Stimulated activated CD8-positive, alpha-beta memory T cell treated with anti-CD3 and anti-CD28 coated beads, Interleukin-4, amount 100 ng/mL, for 4 hours (primary cell): ENCODE data around the gene ANKRD13D.
A peak's percentile ranks its signal among the peaks of the same experiment; 100 is the strongest.

Experiments
- DNase-seq, 2 donors: peaks; one replicate each; pipeline ENCODE4 v3.0.0-alpha.2; 2020; ENCODE audit warnings: low read depth in 2 of 2, low spot score in 1 of 2

ANKRD13D gene

DNA sequence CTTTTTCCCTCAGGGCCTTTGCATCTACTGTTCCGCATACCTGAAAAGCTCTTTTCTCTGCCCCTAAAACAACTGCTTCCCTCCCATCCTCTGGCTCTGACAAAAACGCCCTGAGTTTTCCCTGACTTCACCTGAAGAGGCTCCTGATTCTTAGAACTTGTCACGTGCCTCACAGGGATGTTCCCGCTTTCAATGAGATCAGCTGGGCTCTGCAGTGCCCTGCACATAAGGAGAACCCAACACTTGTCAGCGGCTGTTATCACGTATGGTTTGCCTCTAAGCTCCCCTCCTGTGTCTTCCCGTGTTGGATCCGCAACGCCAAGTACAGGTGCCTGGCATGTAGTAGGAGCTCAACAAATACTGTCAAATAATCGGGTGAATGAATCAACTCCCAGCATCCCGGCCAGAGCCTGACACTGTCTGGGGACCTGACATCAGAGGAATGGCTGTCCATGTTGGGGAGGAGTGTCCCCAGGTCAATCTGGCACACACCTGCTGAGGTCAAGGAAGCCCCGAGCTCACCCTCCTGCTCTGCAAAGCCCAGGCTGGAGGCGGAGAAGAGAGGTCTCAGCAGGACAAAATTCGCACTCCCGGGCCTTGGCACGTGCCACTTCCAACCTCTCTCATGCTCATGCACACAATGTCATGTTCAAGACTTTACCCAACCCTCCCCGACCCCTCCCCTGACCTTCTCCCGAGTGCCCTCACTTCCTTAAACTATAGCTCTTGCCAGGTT, 27.0 kb upstream of the ANKRD13D start:
- no peak for DNase-seq

DNA sequence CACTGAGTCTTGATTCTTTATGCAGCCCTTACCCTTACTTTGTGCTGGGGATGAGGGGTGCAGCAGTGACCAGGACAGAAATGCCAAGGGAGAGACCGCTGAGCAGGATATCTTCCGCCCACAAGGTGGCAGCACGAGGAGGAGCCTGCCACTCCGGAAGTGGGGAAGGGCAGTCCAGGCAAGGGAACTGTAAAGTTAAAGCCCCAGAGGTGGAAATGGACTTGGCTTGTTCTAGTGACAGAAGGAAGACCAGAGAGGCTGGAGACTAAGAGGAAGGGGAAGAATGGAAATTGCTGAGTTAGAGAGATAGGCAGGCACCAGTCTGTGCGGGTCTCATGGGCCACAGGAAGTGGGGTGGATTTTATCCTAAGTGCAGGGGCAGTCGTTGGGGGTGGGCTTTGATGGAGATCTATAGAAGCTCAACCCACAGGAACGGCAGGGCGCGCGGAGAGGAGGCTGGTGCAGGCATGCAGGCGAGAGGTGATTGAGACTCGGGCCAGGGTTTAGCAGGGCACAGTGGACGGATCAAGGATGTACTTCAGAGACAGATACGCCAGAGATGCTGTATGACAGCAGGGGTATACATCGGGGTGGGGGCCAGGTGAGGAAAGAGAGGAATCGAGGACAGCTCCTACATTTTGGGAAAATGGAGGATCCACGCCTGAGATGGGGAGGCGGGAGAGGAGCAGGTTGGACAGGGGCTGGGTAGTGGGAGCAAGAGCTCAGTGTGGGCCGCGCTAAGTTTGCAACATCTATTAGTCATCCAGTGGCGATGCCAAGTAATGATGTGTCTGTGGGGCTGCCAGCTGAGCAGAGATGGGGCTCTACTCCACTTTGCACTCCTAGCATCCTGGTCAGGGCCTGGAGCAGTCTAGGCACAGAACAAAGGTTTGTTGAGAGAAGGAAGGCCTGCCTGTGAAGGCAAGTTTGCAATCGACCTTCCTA, 26.1 kb upstream of the ANKRD13D start:
- no peak for DNase-seq

DNA sequence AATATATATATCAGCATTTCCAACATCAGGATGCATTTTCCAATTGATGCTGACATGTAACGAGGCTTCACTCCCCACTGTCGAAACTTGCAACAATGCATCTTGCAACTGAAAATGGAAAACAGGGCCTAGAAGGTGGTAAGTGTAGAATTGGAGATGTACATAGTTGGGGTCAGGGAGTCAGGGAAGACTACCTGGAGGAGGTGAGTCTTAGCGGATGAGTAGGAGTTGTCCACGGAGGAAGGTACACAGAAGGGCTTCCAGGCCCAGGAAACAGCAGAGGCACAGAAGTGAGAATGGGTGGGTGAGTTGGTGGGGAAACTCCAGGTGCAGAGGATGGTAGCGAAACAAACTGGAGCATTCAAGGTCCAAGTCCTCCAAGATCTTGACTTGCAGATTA, 24.8 kb upstream of the ANKRD13D start:
- DNase-seq, result no peak

DNA sequence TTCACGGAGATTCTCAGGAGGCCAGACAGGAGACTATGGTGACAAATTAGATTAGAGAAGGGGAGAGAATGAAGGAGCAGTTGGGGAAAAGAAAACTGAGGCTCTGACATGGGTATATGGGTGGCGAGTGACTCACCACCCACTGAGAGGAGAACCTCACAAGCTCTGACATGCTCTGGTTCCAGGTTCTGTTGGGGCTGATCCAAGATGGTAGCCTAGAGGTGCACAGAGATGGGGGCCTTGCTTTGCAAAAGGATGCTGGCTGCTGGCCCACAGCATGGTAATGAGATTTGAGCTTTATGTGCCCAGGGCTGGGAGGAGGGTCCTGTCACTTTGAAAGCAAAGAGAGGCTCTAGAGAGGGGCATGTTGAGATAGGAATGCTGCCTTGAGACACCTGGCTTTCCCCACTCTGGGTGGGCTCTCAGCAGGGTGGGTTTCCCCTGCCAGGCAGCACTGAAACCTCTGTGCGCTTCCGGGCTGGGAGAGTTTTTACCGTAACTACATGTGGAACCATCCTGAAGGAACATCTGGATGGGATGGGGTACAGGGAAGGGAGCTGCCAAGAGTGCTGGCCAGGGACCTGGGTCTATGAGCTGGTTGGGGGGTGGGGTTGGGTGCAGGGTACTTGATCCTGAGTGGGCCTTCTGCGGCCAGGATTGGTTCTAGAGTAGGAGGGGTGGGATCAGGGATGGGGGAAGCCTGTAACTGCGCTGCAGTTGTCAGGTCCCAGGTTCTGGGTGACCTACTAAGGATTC, 24.0 kb upstream of the ANKRD13D start:
- no peak for DNase-seq

DNA sequence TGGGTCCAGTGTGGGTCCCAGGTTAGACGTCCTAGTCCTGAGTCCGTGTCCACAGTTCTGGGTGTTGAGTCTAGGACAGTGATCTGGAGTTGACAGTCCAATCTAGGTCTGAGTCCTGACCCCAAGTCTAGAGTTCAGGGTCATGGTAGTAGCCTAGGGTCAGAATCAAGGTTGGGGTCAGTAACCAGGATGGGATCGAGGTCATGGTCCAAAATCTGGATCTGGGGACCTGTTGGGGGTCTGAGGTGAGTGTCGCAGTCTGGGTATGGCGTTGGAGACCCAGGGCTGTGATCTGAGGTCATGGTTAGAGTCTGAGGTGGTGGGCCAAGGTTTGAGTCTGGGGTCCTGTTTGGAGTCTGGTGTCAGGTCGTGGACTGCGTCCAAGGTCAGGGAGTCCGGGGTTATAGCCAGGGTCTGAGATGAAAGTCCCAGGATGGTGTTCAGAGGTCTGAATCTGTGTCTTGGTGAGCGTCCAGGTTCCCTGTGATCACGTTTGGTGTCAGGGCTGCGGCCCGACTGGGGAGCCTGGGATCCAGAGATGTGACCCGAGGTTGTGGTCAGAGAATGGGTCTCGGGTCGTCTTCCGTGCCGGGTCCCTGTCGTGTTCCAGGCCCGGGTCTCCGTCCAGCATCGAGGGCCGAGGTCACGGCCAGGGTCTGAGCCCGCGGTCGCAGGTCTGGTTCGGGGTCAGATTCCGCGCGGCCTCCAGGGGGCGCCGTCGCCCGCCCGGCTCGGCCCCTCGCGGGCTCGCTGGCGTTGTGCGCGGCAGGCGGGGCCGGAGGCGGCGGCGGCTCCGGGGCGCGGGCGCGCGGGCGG, 23.3 kb upstream of the ANKRD13D start:
- peak in 1 of 2 donors; percentile 57 for DNase-seq

DNA sequence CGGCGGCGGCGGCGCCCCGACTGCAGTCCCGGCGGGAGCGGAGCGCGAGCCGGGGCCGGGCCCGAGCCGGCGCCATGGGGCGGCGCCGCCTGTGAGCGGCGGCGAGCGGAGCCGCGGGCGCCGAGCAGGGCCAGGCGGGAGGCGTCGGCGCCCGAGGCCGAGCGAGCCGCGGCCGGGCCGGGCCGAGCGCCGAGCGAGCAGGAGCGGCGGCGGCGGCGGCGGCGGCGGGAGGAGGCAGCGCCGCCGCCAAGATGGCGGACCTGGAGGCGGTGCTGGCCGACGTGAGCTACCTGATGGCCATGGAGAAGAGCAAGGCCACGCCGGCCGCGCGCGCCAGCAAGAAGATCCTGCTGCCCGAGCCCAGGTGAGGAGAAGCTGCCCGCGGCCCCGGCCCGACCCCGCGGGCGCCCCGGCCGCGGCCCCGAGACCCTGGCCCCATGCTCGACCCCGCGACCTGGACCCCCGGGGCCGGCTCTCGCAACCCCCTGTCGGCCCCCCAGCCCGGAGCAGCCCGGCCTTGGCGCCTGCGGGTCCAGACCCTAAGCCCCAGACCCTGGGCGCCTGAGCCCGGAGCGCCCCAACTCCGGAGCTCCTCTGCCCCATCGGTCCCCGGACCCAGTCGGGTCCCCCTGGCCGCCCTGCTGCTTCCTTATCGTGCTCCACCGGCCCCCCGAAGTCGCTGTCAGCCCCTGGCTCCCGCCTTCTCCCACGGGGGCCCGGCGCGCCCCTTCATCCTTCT, 22.5 kb upstream of the ANKRD13D start, which contains the start of gene GRK2:
GRK2 (plus strand) TSS at position 25 of the 739 bp plus-strand sequence; CDS start at position 252, 227 bp downstream.
- DNase-seq, result no peak

DNA sequence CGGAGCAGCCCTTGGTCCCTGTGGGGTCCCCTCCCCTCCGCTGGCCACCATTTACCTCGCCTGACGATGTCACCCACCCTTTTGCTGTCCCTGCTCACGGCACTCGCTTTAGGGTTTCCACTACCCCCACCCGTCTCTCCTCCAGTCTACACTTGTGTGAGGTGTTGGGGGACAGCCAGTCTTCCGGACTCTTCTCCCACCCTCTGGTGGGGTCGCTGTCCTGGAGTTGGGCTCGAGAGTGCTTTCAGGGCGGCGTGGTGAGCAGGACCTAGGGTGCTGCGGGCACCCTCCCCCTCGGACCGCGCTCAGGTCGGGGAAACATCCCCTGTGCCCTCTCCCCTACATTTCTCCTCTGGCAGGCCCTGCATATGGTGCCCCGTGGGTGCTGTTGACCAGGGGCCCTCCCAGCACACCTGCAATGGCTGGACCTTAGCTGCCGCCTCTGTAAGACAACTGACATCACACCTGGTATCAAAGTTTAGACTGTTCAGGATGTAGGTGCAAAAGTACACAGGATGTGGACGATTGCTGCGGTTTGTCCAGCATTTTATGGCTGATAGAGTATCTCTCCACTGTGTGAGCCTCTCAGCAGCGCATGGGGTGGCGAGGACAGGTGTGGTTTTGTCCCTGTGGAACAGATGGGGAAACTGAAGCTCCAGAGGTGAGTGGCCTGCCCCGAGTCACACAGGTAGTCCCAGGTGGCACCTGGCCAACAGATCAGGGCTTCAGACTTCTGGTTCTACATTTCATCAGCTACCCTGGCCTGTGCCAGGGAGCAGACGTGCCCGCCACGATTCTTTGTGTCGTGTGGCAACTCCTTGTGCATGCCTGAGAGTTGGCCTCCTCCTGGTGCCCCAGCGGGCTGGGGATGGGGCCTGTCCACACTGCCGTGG, 21.7 kb upstream of the ANKRD13D start:
- DNase-seq, result no peak

DNA sequence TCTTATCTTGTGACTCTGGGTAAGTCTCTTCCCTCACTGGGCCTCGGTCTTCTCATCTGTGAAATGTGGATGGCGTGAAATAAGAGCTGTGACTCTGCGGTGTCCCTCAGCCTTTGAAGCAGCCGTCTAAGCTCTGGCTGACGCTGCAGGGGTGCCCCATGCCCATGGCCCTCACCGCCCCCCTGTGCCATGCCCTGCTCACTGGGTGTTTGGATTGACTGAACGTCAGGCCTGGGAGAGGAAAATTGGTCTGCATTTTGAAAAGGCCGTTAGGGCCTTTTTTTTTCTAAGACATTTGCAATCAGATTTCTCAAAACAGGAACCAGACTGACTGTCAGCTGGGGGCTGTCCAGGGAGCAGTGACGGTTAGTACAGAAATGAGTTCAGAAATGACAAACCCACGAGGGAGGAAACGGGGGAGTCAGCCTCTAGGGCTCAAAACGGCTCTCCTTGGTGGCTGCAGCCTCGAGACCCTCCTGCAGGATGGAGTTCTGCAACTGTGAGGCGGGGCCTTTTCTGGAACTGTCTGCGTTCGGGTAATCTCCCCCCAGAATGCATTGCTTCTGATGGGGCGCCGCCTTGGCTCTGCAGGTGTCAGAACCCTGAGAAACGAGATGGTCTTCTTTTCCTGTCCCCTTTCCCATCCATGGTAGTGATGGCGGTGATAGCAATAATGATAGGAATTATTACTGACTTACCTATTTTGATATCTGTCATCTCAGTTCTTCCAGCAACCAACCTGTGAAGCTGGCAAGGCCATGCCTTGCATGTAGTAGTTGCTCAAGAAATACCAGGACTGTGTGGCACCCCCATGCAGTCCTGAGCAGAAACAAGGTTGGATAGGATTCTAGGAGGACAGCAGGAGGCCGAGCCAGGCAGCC, 20.8 kb upstream of the ANKRD13D start:
- DNase-seq, result no peak

DNA sequence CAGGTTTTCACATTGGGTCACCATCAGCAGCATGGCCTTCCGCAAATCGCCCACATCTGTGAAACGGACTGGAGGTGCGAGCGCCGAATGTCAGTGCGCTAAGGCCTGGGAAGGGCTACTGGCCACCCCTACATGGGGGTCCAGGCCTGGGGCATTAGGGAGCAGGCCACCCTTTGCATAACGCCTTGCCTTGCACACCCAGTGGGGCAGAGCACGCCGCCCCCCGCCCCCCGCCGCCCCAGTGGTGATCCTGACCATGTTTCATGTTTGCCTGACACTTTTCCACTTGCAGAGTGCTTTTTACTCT, 20.2 kb upstream of the ANKRD13D start:
- no peak for DNase-seq

DNA sequence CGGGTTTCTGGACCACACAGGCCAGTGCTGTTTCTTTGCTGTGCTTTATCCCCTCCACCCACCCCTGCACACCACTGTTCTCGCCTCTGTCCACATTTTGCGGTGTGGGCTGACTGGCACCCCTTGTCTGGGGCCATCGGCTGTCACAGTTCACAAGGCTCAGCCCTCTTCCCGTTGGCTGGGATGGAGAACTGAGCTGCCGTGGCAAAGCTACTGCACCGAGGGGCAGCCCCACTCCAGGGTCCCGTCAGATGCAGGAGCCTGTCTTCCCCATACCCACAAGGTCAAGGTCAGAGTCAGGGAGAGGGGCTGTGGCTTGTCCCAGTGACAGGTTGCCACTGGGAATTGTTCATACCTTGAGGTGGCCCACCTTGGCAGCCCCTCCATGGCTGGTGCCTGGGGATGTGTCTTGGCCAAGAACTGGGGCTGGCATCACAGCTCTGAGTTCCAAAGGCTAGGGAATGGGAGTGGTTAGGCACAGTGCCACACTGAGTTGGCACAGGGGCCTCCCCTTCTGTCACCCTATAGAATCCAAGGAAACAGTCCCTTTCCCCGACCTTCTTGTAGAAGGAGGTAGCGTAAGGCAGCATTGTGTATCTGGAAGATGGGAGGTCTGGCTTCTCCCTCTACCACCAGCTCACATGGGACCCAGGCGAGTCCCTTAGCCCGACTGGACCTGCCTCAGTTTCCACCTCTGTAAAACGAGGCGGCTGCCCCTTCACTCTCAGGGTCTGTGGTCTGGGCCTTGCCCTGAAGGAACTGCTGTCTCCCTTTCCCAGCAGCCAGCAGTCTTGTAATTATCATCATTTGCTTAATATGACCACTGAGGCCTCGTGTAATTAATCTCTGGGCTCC, 19.5 kb upstream of the ANKRD13D start:
- no peak for DNase-seq

DNA sequence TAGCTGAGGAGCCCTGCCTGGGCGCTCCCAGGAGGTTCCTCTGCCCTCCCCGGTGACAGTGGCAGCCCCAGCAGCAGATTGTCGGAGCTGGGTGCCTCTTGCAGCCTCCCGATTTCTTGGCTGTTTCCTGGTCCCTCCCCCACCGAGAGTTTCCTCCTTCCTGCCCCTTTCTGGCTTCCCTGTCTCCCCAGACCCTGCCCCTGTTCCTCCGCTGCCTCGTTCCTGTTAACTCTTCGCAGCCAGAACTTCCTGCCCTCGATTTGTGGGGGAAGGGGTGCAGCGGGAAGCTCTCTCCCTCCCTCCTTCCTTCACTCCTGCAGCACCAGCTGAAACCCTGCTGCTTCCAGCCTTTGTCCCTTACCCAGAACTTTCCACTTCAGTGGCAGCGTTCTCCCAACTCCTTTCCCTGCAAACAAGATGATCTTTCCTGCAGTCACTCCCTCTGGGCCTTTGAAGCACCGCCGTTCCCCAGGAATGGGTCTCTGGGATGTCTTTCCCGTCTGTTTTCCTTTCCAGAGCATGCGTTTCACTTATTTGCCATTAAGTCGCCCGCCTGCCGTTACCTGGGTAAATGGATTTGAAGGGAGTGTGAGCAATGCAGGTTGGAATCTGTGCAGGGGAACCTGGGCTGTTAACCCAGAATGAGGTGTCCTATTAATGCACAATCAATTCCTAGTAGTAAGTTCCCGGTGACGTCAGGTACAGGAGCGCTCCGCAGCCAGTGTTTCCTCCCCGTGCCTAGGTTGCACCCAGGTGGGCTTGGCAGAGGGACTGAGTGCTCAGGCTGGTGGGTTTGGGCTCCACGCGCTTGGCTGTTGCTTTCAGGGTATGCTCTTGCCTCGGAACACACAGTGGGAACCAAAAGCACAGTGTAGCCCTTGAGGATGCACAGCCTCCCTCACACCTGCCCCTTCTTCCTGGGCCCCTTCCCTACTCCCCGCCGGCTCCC, 18.6 kb upstream of the ANKRD13D start:
- DNase-seq, result no peak

DNA sequence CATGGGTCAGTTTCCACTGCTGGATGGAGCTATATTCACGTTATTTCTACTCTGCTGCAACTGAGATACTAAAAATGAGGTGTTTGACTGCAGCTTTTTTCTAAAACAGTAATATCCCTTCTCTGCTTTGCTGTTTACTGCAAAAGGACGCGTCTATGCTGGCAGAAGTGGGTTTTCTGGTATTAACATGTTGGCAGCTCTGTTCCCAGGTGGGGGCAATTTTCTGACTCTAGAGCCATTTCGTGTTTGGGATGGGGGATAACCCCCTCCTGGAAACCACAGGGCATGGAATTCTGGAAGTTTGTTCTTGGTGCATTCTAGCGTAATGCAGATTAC, 17.9 kb upstream of the ANKRD13D start:
- DNase-seq, result no peak

DNA sequence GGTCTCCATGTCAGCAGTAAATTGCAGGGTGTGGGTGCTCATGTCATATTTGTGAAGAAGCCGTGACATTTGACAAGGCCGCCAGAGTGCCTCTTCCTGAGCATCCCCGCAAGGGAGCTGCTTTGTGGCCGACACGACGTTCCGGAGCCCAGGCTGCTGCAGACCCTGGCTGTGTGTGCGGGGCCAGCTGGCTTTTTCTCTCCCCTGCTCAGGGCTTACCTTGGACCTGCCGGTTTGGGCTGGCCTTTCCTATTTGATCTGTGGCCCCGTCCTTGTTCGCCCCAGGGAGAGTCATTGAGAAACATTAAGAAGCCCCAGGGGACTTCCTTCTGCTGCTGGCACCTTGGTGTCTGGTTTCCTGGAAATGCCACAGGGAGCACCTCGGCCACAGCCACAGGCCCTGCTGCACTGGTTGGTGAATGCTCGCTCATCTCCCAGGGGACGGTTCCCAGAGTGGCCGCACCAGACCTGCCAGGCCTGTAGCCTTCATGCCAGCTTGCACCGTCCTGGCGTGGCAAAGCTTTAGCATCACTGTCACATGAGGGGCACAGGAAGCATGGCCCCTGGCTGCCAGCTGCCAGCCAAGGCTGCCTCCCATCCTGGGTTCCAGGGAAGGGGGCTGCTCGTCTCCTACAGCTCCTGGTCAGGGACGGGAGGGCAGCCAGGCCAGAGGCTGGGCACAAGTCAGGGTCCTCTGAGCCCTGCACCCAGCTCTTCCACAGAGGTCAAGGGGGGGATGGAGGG, 17.4 kb upstream of the ANKRD13D start:
- no peak for DNase-seq

DNA sequence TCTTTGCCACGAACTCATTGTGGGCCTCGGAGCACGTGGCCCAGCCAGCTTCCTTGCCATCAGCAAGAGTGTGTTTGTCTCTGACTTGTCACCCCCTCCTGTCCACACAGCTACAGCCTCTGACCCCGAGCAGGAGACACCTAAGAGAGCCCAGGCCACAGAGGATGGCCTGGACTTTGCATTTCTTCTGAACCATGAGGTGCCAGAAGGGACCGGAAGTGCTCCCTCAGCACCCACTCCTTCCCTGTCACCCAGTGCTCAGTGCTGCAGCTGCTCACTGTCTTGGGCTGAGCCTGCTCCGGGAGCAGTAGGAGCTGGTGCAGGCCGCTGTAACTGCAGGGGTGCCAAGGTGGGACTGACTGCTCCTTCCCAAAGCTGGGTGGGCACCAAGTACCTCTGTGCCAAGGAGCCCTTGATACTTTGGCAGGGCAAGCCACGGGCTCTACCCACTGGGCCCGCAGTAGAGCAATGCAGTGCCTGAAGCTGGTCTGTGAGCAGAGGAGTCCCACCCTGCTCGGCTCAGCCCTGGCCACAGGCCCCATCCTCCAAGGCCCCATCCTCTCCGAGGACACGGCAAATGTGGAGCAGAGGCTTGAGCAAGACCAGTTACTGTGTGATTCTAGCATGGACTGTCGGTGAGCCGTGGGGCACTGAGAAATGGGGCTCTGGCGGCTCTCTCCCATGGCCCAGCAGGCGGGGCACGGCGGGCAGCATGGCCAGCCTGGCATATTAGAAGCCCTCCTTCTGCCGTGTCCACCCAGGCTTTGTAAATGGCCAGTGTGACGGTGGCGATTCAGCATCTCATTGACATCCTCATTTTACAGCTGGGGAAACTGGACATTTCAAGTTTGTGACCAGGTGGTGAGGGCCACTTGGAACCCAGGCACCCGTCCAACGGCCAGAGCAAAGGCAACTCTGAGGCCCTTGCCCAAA, 16.5 kb upstream of the ANKRD13D start:
- no peak for DNase-seq
